Measurements from ENCODE around the gene PEAK3. TPM values are rescaled to one million over a fixed set of nuclear protein-coding genes. Genes with fewer than 3 reads are reported as not detected.
A peak's percentile ranks its signal among the peaks of the same experiment; 100 is the strongest.

PEAK3 gene, protein sequence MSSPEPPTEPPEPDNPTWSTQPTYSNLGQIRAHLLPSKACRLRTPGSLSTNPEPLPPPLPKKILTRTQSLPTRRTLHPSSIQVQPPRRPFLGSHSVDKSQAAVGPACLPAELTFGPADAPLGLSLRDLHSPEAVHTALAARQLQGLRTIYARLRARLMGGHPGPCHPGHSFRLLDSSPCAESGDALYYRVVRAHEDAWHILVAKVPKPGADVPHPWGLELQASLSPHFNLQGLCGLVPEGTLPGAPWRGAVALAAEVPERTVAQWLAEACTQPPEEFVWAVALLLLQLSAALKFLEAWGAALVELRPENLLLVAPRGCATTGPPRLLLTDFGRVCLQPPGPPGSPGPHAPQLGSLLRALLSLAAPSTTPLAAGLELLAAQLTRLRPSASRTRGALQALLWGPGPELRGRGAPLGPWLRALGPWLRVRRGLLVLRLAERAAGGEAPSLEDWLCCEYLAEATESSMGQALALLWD
- 1 to 10 TPM in 1 of 4 donors, under 1 TPM in 2, not detected in 1; 0.16 to 1.3 (median 0.27) TPM for total RNA-seq

DNA sequence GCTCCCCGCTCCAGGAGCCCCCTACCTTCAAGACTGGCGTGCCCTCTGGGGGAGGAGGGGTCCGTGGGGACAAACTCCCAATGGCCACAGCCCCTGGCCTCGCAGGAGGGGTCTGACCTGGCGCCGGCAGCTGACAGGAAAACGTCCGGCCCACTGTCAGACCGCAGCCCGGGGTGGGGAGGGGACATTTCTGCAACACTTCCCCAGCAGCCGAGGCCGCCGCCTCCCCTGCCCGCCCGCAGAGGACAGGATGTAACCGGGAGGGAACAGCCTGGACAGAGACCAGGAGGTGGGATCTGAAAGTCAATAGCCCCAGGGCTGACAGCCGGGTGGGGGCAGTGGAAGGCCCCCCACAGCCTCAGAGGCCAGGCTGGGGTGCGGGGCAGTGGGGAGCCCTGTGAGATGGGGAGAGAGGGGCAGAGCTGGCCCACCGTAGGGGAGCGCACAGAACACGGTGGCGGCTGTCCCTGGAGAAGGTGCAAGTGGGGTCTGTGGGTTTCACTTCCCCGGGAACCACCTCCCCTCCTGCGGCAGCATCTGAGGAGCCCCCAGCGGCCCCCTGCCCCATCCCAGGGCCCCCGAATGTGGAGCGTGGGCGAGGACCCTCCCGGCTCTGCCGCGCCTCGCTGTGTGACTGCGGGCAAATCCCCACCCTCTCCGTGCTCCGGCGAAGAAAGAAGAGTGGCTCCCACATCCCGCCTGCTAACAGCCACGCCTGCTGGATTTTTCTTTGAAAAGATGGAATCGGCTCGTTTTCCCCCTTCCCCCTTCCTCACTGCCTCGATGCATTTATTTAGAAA, at the start of gene PEAK3:
Gene PEAK3, minus strand, starts transcription at position 114 of the 800 bp plus-strand sequence. CDS start 1,244 bp downstream, outside the sequence.
- Histone ChIP-seq H3K27ac (peak within 1 kb of the TSS in 2 of 4 donors; percentile 49 to 66), H3K4me3 (peak within 1 kb of the TSS in 1 of 2 donors; percentile 46), H3K36me3 (peaks cover 0 to 3% of the 10 kb centered on the region in 2 donors), H3K27me3 (no peaks in the 10 kb centered on the region), H3K4me1 (peaks cover 0 to 22% (median 0%) of the 10 kb centered on the region in 3 donors), H3K9me3 (no peaks in the 10 kb centered on the region)
- peak; percentile 75 for ATAC-seq
- WGBS, 2 donors (ENCODE audit: low coverage in 1 of 2) = 20 to 30% methylated on average over 2 to 10 of the region's 41 CpGs
- no peak for TF ChIP-seq EP300 (IDR thresholded peaks at IDR 0.05)
- no peak for TF ChIP-seq POLR2A (IDR thresholded peaks at IDR 0.05)
- TF ChIP-seq POLR2AphosphoS5 (IDR thresholded peaks at IDR 0.05) = no peak
- TF ChIP-seq, protein P1, sequence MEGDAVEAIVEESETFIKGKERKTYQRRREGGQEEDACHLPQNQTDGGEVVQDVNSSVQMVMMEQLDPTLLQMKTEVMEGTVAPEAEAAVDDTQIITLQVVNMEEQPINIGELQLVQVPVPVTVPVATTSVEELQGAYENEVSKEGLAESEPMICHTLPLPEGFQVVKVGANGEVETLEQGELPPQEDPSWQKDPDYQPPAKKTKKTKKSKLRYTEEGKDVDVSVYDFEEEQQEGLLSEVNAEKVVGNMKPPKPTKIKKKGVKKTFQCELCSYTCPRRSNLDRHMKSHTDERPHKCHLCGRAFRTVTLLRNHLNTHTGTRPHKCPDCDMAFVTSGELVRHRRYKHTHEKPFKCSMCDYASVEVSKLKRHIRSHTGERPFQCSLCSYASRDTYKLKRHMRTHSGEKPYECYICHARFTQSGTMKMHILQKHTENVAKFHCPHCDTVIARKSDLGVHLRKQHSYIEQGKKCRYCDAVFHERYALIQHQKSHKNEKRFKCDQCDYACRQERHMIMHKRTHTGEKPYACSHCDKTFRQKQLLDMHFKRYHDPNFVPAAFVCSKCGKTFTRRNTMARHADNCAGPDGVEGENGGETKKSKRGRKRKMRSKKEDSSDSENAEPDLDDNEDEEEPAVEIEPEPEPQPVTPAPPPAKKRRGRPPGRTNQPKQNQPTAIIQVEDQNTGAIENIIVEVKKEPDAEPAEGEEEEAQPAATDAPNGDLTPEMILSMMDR (IDR thresholded peaks at IDR 0.05) = no peak

DNA sequence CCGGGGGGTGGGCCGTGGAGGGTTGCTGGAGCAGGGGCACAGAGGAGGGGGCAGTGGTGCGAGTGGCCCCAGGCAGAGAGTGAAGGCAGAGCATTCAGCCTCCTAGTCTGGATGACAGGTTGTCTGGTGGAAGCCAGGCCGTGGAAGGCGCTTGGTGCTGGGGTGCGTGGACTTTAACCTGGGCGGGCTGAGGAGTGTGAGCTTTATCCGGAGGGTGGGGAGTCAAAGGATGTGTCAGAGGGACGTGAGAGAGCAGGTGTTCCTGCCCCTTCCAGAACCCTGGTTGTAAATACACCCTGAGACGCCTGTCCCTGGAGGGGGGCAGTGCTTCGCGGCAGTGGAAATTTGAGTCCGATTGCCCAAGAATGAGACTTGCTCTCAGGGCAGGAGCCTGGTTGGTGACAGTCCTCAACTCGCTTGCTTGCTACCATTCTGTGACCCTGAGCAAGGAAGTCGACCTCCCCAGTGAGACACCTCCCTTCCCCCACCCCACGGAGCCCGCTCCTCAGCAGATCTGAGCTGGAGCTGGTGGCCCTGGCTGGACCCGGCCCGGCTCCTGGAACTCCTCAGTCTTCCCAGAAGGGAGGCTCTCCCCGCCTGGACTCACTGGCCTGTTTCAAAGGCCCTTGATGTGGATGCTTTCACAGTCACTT, 48.8 kb upstream of the PEAK3 start:
- 80% methylated on average over 7 of the region's 20 CpGs; no CpG with 5 or more reads in 1 of the 2 donors for whole genome bisulfite sequencing, 2 donors (ENCODE audit: low coverage in 1 of 2)
- peaks cover 0 to 82% (median 46%) of the 10 kb centered on the region in 3 donors for H3K4me1 ChIP-seq
- TF ChIP-seq POLR2AphosphoS5 (IDR thresholded peaks at IDR 0.05) (no peak), EP300 (IDR thresholded peaks at IDR 0.05) (no peak), POLR2A (IDR thresholded peaks at IDR 0.05) (no peak)
- TF ChIP-seq, protein P1 (IDR thresholded peaks at IDR 0.05) = no peak

DNA sequence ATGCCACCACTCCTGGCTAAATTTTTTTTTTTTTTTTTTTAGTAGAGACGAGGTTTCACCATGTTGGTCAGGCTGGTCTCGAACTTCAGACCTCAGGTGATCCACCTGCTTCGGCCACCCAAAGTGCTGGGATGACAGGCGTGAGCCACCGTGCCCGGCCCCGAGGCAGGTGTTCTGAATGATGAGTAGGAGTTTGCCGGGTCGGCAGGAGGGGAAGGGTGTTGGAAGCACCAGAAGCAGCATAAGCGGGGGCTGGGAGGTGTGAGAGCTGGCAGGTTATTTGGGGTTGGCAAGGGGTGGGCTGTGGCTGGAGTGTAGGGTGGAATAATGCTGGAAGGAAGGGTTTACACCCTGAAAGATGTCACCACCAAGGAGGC, 48.3 kb upstream of the PEAK3 start:
- Histone ChIP-seq H3K4me1 (peaks cover 0 to 87% (median 46%) of the 10 kb centered on the region in 3 donors), H3K36me3 (peaks cover 0 to 14% of the 10 kb centered on the region in 2 donors), H3K9me3 (no peaks in the 10 kb centered on the region), H3K27me3 (no peaks in the 10 kb centered on the region), H3K27ac (peak overlapping the region in 1 of 4 donors; percentile 13), H3K4me3 (no peak overlapping the region)
- no peak for ATAC-seq
- no peak for TF ChIP-seq POLR2A (IDR thresholded peaks at IDR 0.05)
- TF ChIP-seq POLR2AphosphoS5 (IDR thresholded peaks at IDR 0.05) = no peak
- TF ChIP-seq, protein P1 (IDR thresholded peaks at IDR 0.05) = no peak
- no peak for TF ChIP-seq EP300 (IDR thresholded peaks at IDR 0.05)
- 53 to 93% methylated on average over 3 to 5 of the region's 10 CpGs for WGBS, 2 donors (ENCODE audit: low coverage in 1 of 2)

More for the DNA sequence above, 48.8 kb upstream of the PEAK3 start:
- peaks cover 0 to 9% of the 10 kb centered on the region in 2 donors for H3K36me3 ChIP-seq
- H3K27ac ChIP-seq = peak overlapping the region in 1 of 4 donors; percentile 13
- no peak for ATAC-seq
- H3K4me3 ChIP-seq = no peak overlapping the region
- H3K9me3 ChIP-seq = no peaks in the 10 kb centered on the region
- H3K27me3 ChIP-seq = no peaks in the 10 kb centered on the region

DNA sequence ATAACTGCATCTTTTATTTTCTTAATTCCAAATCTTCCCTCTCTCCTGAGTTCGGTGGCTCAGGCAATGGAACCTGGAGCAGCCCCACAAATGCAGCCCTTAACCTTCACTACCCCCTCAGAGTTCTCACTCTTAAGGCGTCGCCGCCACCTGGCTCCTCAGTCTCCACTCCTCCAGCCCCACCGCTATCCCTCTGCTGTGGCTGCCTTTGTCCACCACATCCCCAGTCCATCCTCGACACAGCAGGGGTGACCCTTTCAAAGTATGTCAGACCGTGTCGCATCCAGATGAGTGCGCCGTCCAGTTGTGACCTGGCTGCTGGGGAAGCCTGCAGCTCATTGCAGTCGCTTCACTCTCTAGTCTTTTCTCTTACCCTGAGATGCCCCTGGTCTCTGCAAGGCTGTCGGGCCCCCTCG, 47.5 kb upstream of the PEAK3 start:
- Histone ChIP-seq H3K4me3 (peak overlapping the region; percentile 87 to 93), H3K27ac (no peak overlapping the region), H3K27me3 (no peaks in the 10 kb centered on the region), H3K4me1 (peaks cover 0 to 84% (median 46%) of the 10 kb centered on the region in 3 donors), H3K36me3 (peaks cover 0 to 18% of the 10 kb centered on the region in 2 donors), H3K9me3 (no peaks in the 10 kb centered on the region)
- no peak for TF ChIP-seq POLR2AphosphoS5 (IDR thresholded peaks at IDR 0.05)
- no peak for TF ChIP-seq POLR2A (IDR thresholded peaks at IDR 0.05)
- no peak for TF ChIP-seq EP300 (IDR thresholded peaks at IDR 0.05)
- 33 to 41% methylated on average over 6 to 9 of the region's 13 CpGs for WGBS, 2 donors (ENCODE audit: low coverage in 1 of 2)
- ATAC-seq = no peak
